ENCODE measurements around the gene SMAD2. TPM values are rescaled to one million over a fixed set of nuclear protein-coding genes. Genes with fewer than 3 reads are reported as not detected.
"Not testable (repeated sequence)": the region's sequence is repeated elsewhere in the genome, so short reads cannot be mapped to it uniquely, and the experiment has no call there.

SMAD2 gene
- 104 TPM for total RNA-seq
- long read RNA-seq, full-length matches to known transcripts = 39 of 88 reads
- long read RNA-seq, partial matches to known transcripts = 19 of 88 reads
- long read RNA-seq, other reads (novel, unspliced or antisense) = 30 of 88 reads

GRCh38 chr18:47930199-47930930, at the start of gene SMAD2:
Gene SMAD2, minus strand, starts transcription at chr18:47930659. Its CDS starts 33,903 bp downstream, at chr18:47896756.
- DNase-seq (ENCODE audit: low spot score) = peak; percentile 92
- intact Hi-C loops (cut with DNase I) = loop anchor here (5.0 kb wide), 1 partner anchor 72 kb away; no protein-coding TSS in a partner anchor

GRCh38 chr18:47979611-47980200, 49.2 kb upstream of the SMAD2 start:
- intact Hi-C loops (cut with DNase I) = no loop called here
- DNase-seq (ENCODE audit: low spot score) = no peak

GRCh38 chr18:47978603-47979002, 48.1 kb upstream of the SMAD2 start:
- intact Hi-C loops (cut with DNase I) = no loop called here
- DNase-seq (ENCODE audit: low spot score) = no peak

GRCh38 chr18:47978141-47978540, 47.7 kb upstream of the SMAD2 start:
- intact Hi-C loops (cut with DNase I) = no loop called here
- no peak for DNase-seq (ENCODE audit: low spot score)

GRCh38 chr18:47975701-47976100, 45.2 kb upstream of the SMAD2 start:
- intact Hi-C loops (cut with DNase I) = no loop called here
- no peak for DNase-seq (ENCODE audit: low spot score)

GRCh38 chr18:47975105-47975504, 44.6 kb upstream of the SMAD2 start:
- intact Hi-C loops (cut with DNase I) = no loop called here
- DNase-seq (ENCODE audit: low spot score) = no peak

GRCh38 chr18:47970664-47971531, 40.4 kb upstream of the SMAD2 start:
- intact Hi-C loops (cut with DNase I) = no loop called here

GRCh38 chr18:47969816-47970215, 39.4 kb upstream of the SMAD2 start:
- intact Hi-C loops (cut with DNase I) = no loop called here
- no peak for DNase-seq (ENCODE audit: low spot score)

More at GRCh38 chr18:47970664-47971531, 40.4 kb upstream of the SMAD2 start:
- DNase-seq (ENCODE audit: low spot score) = no peak

- intact Hi-C loops (cut with DNase I) = no loop called here
- no peak for DNase-seq (ENCODE audit: low spot score)
Observed at GRCh38 chr18:47968721-47969120, 38.3 kb upstream of the SMAD2 start.

- DNase-seq (ENCODE audit: low spot score) = no peak
- intact Hi-C loops (cut with DNase I) = no loop called here
Observed at GRCh38 chr18:47968006-47968676, 37.7 kb upstream of the SMAD2 start.

- no peak for DNase-seq (ENCODE audit: low spot score)
- intact Hi-C loops (cut with DNase I) = no loop called here
Observed at GRCh38 chr18:47964053-47964452, 33.6 kb upstream of the SMAD2 start.

- intact Hi-C loops (cut with DNase I) = not testable (repeated sequence)
Observed at GRCh38 chr18:47961003-47961402, 30.5 kb upstream of the SMAD2 start.

GRCh38 chr18:47953471-47953931, 23.0 kb upstream of the SMAD2 start:
- no peak for DNase-seq (ENCODE audit: low spot score)
- intact Hi-C loops (cut with DNase I) = no loop called here

More at GRCh38 chr18:47961003-47961402, 30.5 kb upstream of the SMAD2 start:
- DNase-seq (ENCODE audit: low spot score) = not testable (repeated sequence)

- no peak for DNase-seq (ENCODE audit: low spot score)
- intact Hi-C loops (cut with DNase I) = no loop called here
Observed at GRCh38 chr18:47950511-47950910, 20.1 kb upstream of the SMAD2 start.

GRCh38 chr18:47949202-47949601, 18.7 kb upstream of the SMAD2 start:
- no peak for DNase-seq (ENCODE audit: low spot score)
- intact Hi-C loops (cut with DNase I) = no loop called here

GRCh38 chr18:47946889-47947288, 16.4 kb upstream of the SMAD2 start:
- intact Hi-C loops (cut with DNase I) = no loop called here

GRCh38 chr18:47944972-47945852, 14.8 kb upstream of the SMAD2 start:
- intact Hi-C loops (cut with DNase I) = no loop called here
- DNase-seq (ENCODE audit: low spot score) = no peak

More at GRCh38 chr18:47946889-47947288, 16.4 kb upstream of the SMAD2 start:
- DNase-seq (ENCODE audit: low spot score) = no peak

- intact Hi-C loops (cut with DNase I) = no loop called here
- no peak for DNase-seq (ENCODE audit: low spot score)
Observed at GRCh38 chr18:47936952-47937351, 6.5 kb upstream of the SMAD2 start.

All from cardiac septum (tissue), 1 donor.